Measurements from ENCODE around the gene GNPTAB.
"Not testable (repeated sequence)": the region's sequence is repeated elsewhere in the genome, so short reads cannot be mapped to it uniquely, and the experiment has no call there.

GNPTAB gene

GRCh38 chr12:101850199-101850598 is 19.4 kb upstream of the GNPTAB start:
- no peak for DNase-seq

GRCh38 chr12:101847325-101847724 is 16.6 kb upstream of the GNPTAB start:
- DNase-seq = no peak

- no peak for DNase-seq
Measured at GRCh38 chr12:101845137-101845711, 14.5 kb upstream of the GNPTAB start.

GRCh38 chr12:101841069-101841468 is 10.3 kb upstream of the GNPTAB start:
- DNase-seq = no peak

GRCh38 chr12:101839324-101840283 is 8.8 kb upstream of the GNPTAB start:
- peak; percentile 69 for DNase-seq

GRCh38 chr12:101838628-101839323 is 8.0 kb upstream of the GNPTAB start:
- DNase-seq = no peak

GRCh38 chr12:101832030-101832429 is 1.3 kb upstream of the GNPTAB start:
- DNase-seq = no peak

- no peak for DNase-seq
Measured at GRCh38 chr12:101829639-101830366, 956 bp downstream of the GNPTAB start.

- DNase-seq = no peak
Measured at GRCh38 chr12:101828463-101829196, 2.1 kb downstream of the GNPTAB start.

GRCh38 chr12:101826766-101827368 is 3.9 kb downstream of the GNPTAB start:
- no peak for DNase-seq

GRCh38 chr12:101824831-101825230 is 5.9 kb downstream of the GNPTAB start:
- no peak for DNase-seq

- peak; percentile 61 for DNase-seq
Measured at GRCh38 chr12:101823891-101824290, 6.9 kb downstream of the GNPTAB start.

- DNase-seq = no peak
Measured at GRCh38 chr12:101823039-101823438, 7.7 kb downstream of the GNPTAB start.

- DNase-seq = no peak
Measured at GRCh38 chr12:101819467-101819866, 11.3 kb downstream of the GNPTAB start.

GRCh38 chr12:101818689-101819088 is 12.1 kb downstream of the GNPTAB start:
- DNase-seq = not testable (repeated sequence)

- DNase-seq = no peak
Measured at GRCh38 chr12:101813117-101813516, 17.6 kb downstream of the GNPTAB start.

- DNase-seq = not testable (repeated sequence)
Measured at GRCh38 chr12:101812716-101813115, 18.0 kb downstream of the GNPTAB start.

- not testable (repeated sequence) for DNase-seq
Measured at GRCh38 chr12:101811342-101811741, 19.4 kb downstream of the GNPTAB start.

- DNase-seq = no peak
Measured at GRCh38 chr12:101809208-101809607, 21.6 kb downstream of the GNPTAB start.

- DNase-seq = no peak
Measured at GRCh38 chr12:101806265-101806664, 24.5 kb downstream of the GNPTAB start.

- no peak for DNase-seq
Measured at GRCh38 chr12:101804409-101804808, 26.4 kb downstream of the GNPTAB start.

GRCh38 chr12:101803978-101804377 is 26.8 kb downstream of the GNPTAB start:
- no peak for DNase-seq

Measured in activated naive CD4-positive, alpha-beta T cell treated with anti-CD3 and anti-CD28 coated beads, Interleukin-2, amount 50 U/mL, for 16 hours (primary cell).